HCT116 (cell line): ENCODE results near the gene TMEM178B. TPM values are rescaled to one million over a fixed set of nuclear protein-coding genes. Genes with fewer than 3 reads are reported as not detected.

Experiments used
- ATAC-seq: fragments of 200-7000 bp; cut with Tn5 transposase; 2 replicates; pipeline ENCODE4 v1.9.1; 2020; ENCODE audit warnings: mild to moderate bottlenecking, moderate library complexity
- BruUV-seq: library from RNA; stranded (reverse); fragments of 400-500 nt; replicated peaks from 2 replicates; lab custom pipeline; 2021; lab: Mats Ljungman, UMichigan
- CTCF ChIA-PET: fragments of 300-600 bp; sonication (Branson Sonifier 250); formaldehyde crosslinking; loops from one replicate; lab custom pipeline; 2021; ENCODE audit warnings: antibody characterized with exemption; lab: Charles Lee
- POLR2A ChIA-PET: fragments of 300-600, 350-600 bp; sonication (Branson Sonifier 250); formaldehyde crosslinking; loops from one replicate; lab custom pipeline; 2021; ENCODE audit warnings: antibody characterized with exemption; lab: Charles Lee
- RAD21 ChIA-PET, 2 experiments: fragments of 300-600 bp; sonication (Branson Sonifier 250); formaldehyde crosslinking; loops; one replicate each; lab custom pipeline; 2023; ENCODE audit warnings: low total read pairs in 2 of 2; ENCODE audit not compliant: uncharacterized antibody in 2 of 2, unreplicated experiment in 2 of 2, low non-redundant PET in 1 of 2; lab: Charles Lee
- DNase-seq: peaks from one replicate; pipeline ENCODE4 v3.0.0-alpha.2; 2010; ENCODE audit warnings: low read depth, low spot score
- H2AFZ ChIP-seq: fragments of 200-600 bp; shearing (Covaris generic), sonication (generic); 2 replicates; pipeline ENCODE4 v1.6.1; 2017; ENCODE audit warnings: low read depth, mixed run types, mixed read lengths, antibody characterized with exemption, low read length; ENCODE audit not compliant: poor library complexity, severe bottlenecking
- H3K27ac ChIP-seq: 2 replicates; pipeline ENCODE4 v1.5.1; 2012; ENCODE audit warnings: low read depth, low read length
- H3K27me3 ChIP-seq: fragments of 200-600 bp; sonication (generic); 2 replicates; pipeline ENCODE4 v1.6.1; 2016; ENCODE audit warnings: mixed run types, low read length, mixed read lengths; ENCODE audit not compliant: insufficient read depth
- H3K36me3 ChIP-seq, 2 experiments: fragments of 200-500 bp in 1 of 2; fragments of 200-600 bp in 1 of 2; sonication (Bioruptor generic) in 1 of 2; sonication (generic) in 1 of 2; 2 replicates each; pipeline versions ENCODE4 v1.5.1 to v1.6.1; 2014 to 2016; ENCODE audit warnings: low read length in 2 of 2, inconsistent platforms in 1 of 2, mixed read lengths in 1 of 2, mixed run types in 1 of 2; ENCODE audit not compliant: insufficient read depth in 2 of 2, control insufficient read depth in 1 of 2
- H3K4me1 ChIP-seq, 2 experiments: fragments of 200-600 bp in 1 of 2; sonication (generic) in 1 of 2; 2 replicates each; pipeline versions ENCODE4 v1.5.1 to v1.6.1; 2012 to 2017; ENCODE audit warnings: low read length in 2 of 2, inconsistent platforms in 1 of 2, mild to moderate bottlenecking in 1 of 2, mixed read lengths in 1 of 2, mixed run types in 1 of 2, moderate library complexity in 1 of 2; ENCODE audit not compliant: insufficient read depth in 2 of 2, control insufficient read depth in 1 of 2
- H3K4me2 ChIP-seq: fragments of 200-600 bp; sonication (generic); 2 replicates; pipeline ENCODE4 v1.6.1; 2017; ENCODE audit warnings: mixed run types, low read length, mixed read lengths
- H3K4me3 ChIP-seq, 2 experiments: fragments of 200-600 bp in 1 of 2; sonication (generic) in 1 of 2; replicated peaks in 1 of 2; 2 replicates each; pipeline ENCODE4 v1.5.1; 2011 to 2016; ENCODE audit warnings: low read length in 2 of 2, control low read depth in 1 of 2, low read depth in 1 of 2, mild to moderate bottlenecking in 1 of 2, mixed read lengths in 1 of 2, mixed run types in 1 of 2
- H3K79me2 ChIP-seq: fragments of 200-600 bp; sonication (generic); 2 replicates; pipeline ENCODE4 v1.6.1; 2017; ENCODE audit warnings: mild to moderate bottlenecking, mixed run types, low read length, moderate library complexity, mixed read lengths; ENCODE audit not compliant: insufficient read depth
- H3K9ac ChIP-seq: fragments of 200-600 bp; sonication (generic); 2 replicates; pipeline ENCODE4 v1.6.1; 2016; ENCODE audit warnings: low read length, mixed read lengths
- H3K9me2 ChIP-seq: fragments of 200-600 bp; sonication (generic), shearing (Covaris generic); 2 replicates; pipeline ENCODE4 v1.6.1; 2017; ENCODE audit warnings: mixed run types, mild to moderate bottlenecking, moderate library complexity; ENCODE audit not compliant: insufficient read depth
- H3K9me3 ChIP-seq, 2 experiments: fragments of 200-500 bp in 1 of 2; fragments of 200-600 bp in 1 of 2; sonication (Bioruptor generic) in 1 of 2; sonication (generic) in 1 of 2; 2 replicates each; pipeline ENCODE4 v1.6.1; 2014 to 2017; ENCODE audit warnings: low read length in 2 of 2, mixed read lengths in 2 of 2, inconsistent platforms in 1 of 2, low read depth in 1 of 2, mild to moderate bottlenecking in 1 of 2, mixed run types in 1 of 2, moderate library complexity in 1 of 2; ENCODE audit not compliant: control insufficient read depth in 1 of 2, insufficient read depth in 1 of 2
- H4K20me1 ChIP-seq: fragments of 200-600 bp; sonication (generic), shearing (Covaris generic); 2 replicates; pipeline ENCODE4 v1.6.1; 2017; ENCODE audit warnings: mixed run types, mild to moderate bottlenecking, moderate library complexity; ENCODE audit not compliant: insufficient read depth
- CBX3 ChIP-seq: IDR thresholded peaks from 2 replicates; pipeline ENCODE4 v1.6.1; 2012; ENCODE audit warnings: low read depth
- CEBPB ChIP-seq: IDR thresholded peaks from 2 replicates; pipeline ENCODE4 v1.6.1; 2012; ENCODE audit warnings: low read depth
- EGR1 ChIP-seq: IDR thresholded peaks from 2 replicates; pipeline ENCODE4 v1.6.1; 2012; ENCODE audit warnings: low read depth
- ELF1 ChIP-seq: IDR thresholded peaks from 2 replicates; pipeline ENCODE4 v1.6.1; 2012; ENCODE audit warnings: low read depth, borderline replicate concordance
- EZH2phosphoT487 ChIP-seq: fragments of 200-600 bp; IDR thresholded peaks from 2 replicates; pipeline ENCODE4 v1.6.1; 2018; ENCODE audit warnings: antibody characterized with exemption, borderline replicate concordance
- POLR2A ChIP-seq: IDR thresholded peaks from 2 replicates; pipeline ENCODE4 v1.7.0; 2011; ENCODE audit warnings: borderline replicate concordance; ENCODE audit not compliant: insufficient read depth, insufficient read length; ENCODE audit errors: extremely low read depth
- POLR2AphosphoS5 ChIP-seq: IDR thresholded peaks from 2 replicates; pipeline ENCODE4 v1.6.1; 2011; ENCODE audit warnings: mild to moderate bottlenecking, low read depth, low read length, moderate library complexity
- SIN3A ChIP-seq: IDR thresholded peaks from 2 replicates; pipeline ENCODE4 v1.6.1; 2012; ENCODE audit warnings: low read depth
- SP1 ChIP-seq: IDR thresholded peaks from 2 replicates; pipeline ENCODE4 v1.6.1; 2012; ENCODE audit warnings: low read depth
- SRF ChIP-seq: IDR thresholded peaks from 2 replicates; pipeline ENCODE4 v1.6.1; 2012; ENCODE audit warnings: low read depth
- ZFX ChIP-seq: fragments of 450-650 bp; IDR thresholded peaks from 2 replicates; pipeline ENCODE4 v1.6.1; 2017
- intact Hi-C: fragments of 100-400 bp; cut with micrococcal nuclease; formaldehyde crosslinking; loops from 2 replicates; pipeline ENCODE4 v1.10.0; 2022
- total RNA-seq: library from RNA; stranded (reverse); gene quantifications from one replicate; pipeline ENCODE4 v1.2.1, GENCODE V29; 2021; ENCODE audit not compliant: unreplicated experiment
- TF ChIP-seq, protein P1 (sequence below): IDR thresholded peaks from 2 replicates; pipeline ENCODE4 v1.6.1; 2011; ENCODE audit warnings: mild to moderate bottlenecking, low read length, moderate library complexity; ENCODE audit not compliant: insufficient replicate concordance; ENCODE audit errors: extremely low read depth
- TF ChIP-seq, protein P2 (sequence below): IDR thresholded peaks from 2 replicates; pipeline ENCODE4 v1.6.1; 2012

The TMEM178B gene
- total RNA-seq, 1 experiment from 2014 or later, result 0.02 TPM

DNA sequence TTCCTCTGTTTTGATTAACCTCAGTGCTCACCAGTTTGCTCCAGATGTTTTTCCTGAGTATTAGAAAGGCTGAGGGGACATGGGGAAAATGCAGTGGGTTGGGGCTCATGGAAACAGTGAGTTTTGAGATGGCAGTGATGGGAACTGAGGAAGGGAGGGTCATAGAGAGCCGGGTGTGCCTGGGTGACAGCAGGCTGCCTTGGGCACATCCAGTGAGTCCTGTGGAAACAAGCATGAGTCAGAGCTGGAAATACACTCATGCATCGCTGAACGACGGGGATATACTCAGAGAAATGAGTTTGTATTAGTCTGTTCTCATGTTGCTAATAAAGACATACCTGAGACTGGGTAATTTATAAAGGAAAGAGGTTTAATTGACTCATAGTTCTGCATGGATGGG lies 202.2 kb downstream of the TMEM178B start:
- Histone ChIP-seq H2AFZ (no peak overlapping the region), H3K4me3 (no peak overlapping the region), H3K27ac (no peak overlapping the region), H3K9ac (no peak overlapping the region), H3K9me2 (no peaks in the 10 kb centered on the region), H4K20me1 (no peaks in the 10 kb centered on the region), H3K27me3 (peaks cover 16% of the 10 kb centered on the region; the same call in 1 of the 2 replicates), H3K4me1 (no peaks in the 10 kb centered on the region), H3K79me2 (no peaks in the 10 kb centered on the region), H3K4me2 (no peak overlapping the region), H3K9me3 (no peaks in the 10 kb centered on the region), H3K36me3 (no peaks in the 10 kb centered on the region; a peak in 1 of 4 replicates)
- TF ChIP-seq, protein P1, sequence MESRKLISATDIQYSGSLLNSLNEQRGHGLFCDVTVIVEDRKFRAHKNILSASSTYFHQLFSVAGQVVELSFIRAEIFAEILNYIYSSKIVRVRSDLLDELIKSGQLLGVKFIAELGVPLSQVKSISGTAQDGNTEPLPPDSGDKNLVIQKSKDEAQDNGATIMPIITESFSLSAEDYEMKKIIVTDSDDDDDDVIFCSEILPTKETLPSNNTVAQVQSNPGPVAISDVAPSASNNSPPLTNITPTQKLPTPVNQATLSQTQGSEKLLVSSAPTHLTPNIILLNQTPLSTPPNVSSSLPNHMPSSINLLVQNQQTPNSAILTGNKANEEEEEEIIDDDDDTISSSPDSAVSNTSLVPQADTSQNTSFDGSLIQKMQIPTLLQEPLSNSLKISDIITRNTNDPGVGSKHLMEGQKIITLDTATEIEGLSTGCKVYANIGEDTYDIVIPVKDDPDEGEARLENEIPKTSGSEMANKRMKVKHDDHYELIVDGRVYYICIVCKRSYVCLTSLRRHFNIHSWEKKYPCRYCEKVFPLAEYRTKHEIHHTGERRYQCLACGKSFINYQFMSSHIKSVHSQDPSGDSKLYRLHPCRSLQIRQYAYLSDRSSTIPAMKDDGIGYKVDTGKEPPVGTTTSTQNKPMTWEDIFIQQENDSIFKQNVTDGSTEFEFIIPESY, result no peak
- TF ChIP-seq POLR2AphosphoS5 (no peak), ELF1 (no peak), CBX3 (no peak), CEBPB (no peak), SP1 (no peak), SIN3A (no peak), ZFX (no peak), EZH2phosphoT487 (no peak), POLR2A (no peak), SRF (no peak), EGR1 (no peak)
- TF ChIP-seq, protein P2, sequence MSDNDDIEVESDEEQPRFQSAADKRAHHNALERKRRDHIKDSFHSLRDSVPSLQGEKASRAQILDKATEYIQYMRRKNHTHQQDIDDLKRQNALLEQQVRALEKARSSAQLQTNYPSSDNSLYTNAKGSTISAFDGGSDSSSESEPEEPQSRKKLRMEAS, result no peak
- ChIA-PET CTCF (no interaction called here), RAD21 (no interaction called here), POLR2A (no interaction called here)
- DNase-seq (no peak), ATAC-seq (no peak)
- BruUV-seq, result no TSS peak
- intact Hi-C loops, result no loop called here
